Dendritic cell treated with granulocyte-macrophage colony-stimulating factor and Interleukin-4, amounts not matched to agents 40 ng/mL and 50 ng/mL, for 4 days (primary cell): ENCODE data around the gene NCAPD3.
"Not testable (repeated sequence)": the region's sequence is repeated elsewhere in the genome, so short reads cannot be mapped to it uniquely, and the experiment has no call there.

Source experiments
- H3K27ac Mint-ChIP-seq: one replicate; pipeline ENCODE4 v1.8.0; 2022; ENCODE audit warnings: mild to moderate bottlenecking, mixed read lengths
- H3K27me3 Mint-ChIP-seq: one replicate; pipeline ENCODE4 v1.8.0; 2022; ENCODE audit warnings: mild to moderate bottlenecking, mixed read lengths
- H3K36me3 Mint-ChIP-seq: one replicate; pipeline ENCODE4 v1.8.0; 2022; ENCODE audit warnings: low read depth, mixed read lengths
- H3K4me1 Mint-ChIP-seq: one replicate; pipeline ENCODE4 v1.8.0; 2022; ENCODE audit warnings: low read depth, mixed read lengths
- H3K4me3 Mint-ChIP-seq: one replicate; pipeline ENCODE4 v1.8.0; 2022; ENCODE audit warnings: mild to moderate bottlenecking, moderate library complexity, mixed read lengths
- H3K9me3 Mint-ChIP-seq: one replicate; pipeline ENCODE4 v1.8.0; 2022; ENCODE audit warnings: mixed read lengths
- intact Hi-C: fragments of 100-400 bp; cut with micrococcal nuclease; formaldehyde crosslinking; loops from one replicate; pipeline ENCODE4 v1.15.0; 2022

The NCAPD3 gene

GRCh38 chr11:134118006-134118405 is 105.8 kb downstream of the NCAPD3 start:
- peaks cover 10% of the 10 kb centered on the region for H3K27me3 Mint-ChIP-seq
- no peaks in the 10 kb centered on the region for H3K4me1 Mint-ChIP-seq
- intact Hi-C loops: no loop called here
- no peak overlapping the region for H3K4me3 Mint-ChIP-seq
- no peak overlapping the region for H3K27ac Mint-ChIP-seq
- H3K9me3 Mint-ChIP-seq: no peaks in the 10 kb centered on the region
- H3K36me3 Mint-ChIP-seq: no peaks in the 10 kb centered on the region

DNA sequence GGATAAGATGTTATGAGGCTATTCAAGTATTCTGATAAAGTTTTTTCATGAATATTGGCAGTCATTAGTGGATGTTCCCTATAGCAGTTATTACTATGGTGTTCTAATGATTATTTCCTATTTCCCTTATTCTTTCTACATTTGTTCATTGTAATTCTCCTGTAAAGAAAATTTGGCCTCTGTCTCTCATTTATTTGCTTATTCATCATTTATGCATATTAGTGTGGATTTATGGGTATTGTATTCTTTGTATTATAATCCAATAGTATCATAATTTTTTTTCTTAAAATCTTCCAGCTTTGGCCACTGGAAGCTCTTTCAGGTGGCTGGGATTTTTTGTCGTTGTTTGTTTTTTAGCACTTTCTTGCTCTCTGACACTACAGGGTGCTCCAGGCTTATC is 107.6 kb downstream of the NCAPD3 start:
- H3K36me3 Mint-ChIP-seq: no peaks in the 10 kb centered on the region
- intact Hi-C loops: no loop called here
- no peak overlapping the region for H3K4me3 Mint-ChIP-seq
- H3K27me3 Mint-ChIP-seq: peaks cover 7% of the 10 kb centered on the region
- no peak overlapping the region for H3K27ac Mint-ChIP-seq
- H3K4me1 Mint-ChIP-seq: no peaks in the 10 kb centered on the region
- H3K9me3 Mint-ChIP-seq: no peaks in the 10 kb centered on the region

DNA sequence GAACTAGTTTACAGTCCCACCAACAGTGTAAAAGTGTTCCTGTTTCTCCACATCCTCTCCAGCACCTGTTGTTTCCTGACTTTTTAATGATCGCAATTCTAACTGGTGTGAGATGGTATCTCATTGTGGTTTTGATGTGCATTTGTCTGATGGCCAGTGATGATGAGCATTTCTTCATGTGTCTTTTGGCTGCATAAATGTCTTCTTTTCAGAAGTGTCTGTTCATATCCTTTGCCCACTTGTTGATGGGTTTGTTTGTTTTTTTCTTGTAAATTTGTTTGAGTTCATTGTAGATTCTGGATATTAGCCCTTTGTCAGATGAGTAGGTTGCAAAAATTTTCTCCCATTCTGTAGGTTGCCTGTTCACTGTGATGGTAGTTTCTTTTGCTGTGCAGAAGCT is 110.0 kb downstream of the NCAPD3 start:
- intact Hi-C loops: not testable (repeated sequence)

GRCh38 chr11:134110252-134110815 is 113.4 kb downstream of the NCAPD3 start:
- Mint-ChIP-seq H3K27ac (no peak overlapping the region), H3K4me3 (no peak overlapping the region), H3K9me3 (peaks cover 26% of the 10 kb centered on the region), H3K27me3 (no peaks in the 10 kb centered on the region), H3K36me3 (no peaks in the 10 kb centered on the region), H3K4me1 (no peaks in the 10 kb centered on the region)
- intact Hi-C loops: no loop called here

More for the DNA sequence above, 110.0 kb downstream of the NCAPD3 start:
- H3K4me1 Mint-ChIP-seq, H3K4me3 Mint-ChIP-seq, H3K36me3 Mint-ChIP-seq, H3K27me3 Mint-ChIP-seq, H3K27ac Mint-ChIP-seq: not testable (repeated sequence)
- H3K9me3 Mint-ChIP-seq: peaks cover 14% of the 10 kb centered on the region
